ENCODE results near the gene VDR. TPM values are rescaled to one million over a fixed set of nuclear protein-coding genes. Genes with fewer than 3 reads are reported as not detected.

VDR gene
- total RNA-seq, 6 experiments from 2014 or later: 8.4 to 14.8 (median 10.1) TPM

DNA sequence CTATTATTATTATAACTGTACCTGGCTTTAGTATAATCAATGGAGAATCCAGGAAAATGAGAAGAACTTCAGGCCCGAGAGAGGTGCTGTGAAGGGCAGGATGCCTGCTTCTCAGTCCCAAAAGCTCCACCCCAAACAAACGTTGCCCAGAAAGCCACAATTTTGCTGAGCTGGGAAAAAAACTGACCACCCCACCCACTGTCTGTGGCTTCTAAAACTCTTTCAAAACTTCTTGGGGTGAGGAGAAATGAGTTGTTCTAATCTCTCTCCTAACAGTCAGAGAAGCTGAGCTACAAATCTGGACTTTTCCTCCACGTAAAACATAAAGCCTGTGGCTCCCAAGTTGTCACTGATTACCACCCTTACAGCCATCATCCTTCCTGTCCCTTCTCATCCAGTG is 13.4 kb downstream of the VDR start:
- DNase-seq: no peak
- Mint-ChIP-seq H3K27me3 (ENCODE audit: insufficient read depth) (no peaks in the 10 kb centered on the region; the same call in 1 of the 2 replicates), H3K9me3 (no peaks in the 10 kb centered on the region), H3K4me1 (ENCODE audit: low read depth) (peaks cover 13% of the 10 kb centered on the region), H3K36me3 (ENCODE audit: low read depth) (no peaks in the 10 kb centered on the region; the same call in 1 of the 2 replicates), H3K4me3 (no peak overlapping the region), H3K27ac (no peak overlapping the region; the same call in 1 of the 2 replicates)
- TF ChIP-seq, protein P1, sequence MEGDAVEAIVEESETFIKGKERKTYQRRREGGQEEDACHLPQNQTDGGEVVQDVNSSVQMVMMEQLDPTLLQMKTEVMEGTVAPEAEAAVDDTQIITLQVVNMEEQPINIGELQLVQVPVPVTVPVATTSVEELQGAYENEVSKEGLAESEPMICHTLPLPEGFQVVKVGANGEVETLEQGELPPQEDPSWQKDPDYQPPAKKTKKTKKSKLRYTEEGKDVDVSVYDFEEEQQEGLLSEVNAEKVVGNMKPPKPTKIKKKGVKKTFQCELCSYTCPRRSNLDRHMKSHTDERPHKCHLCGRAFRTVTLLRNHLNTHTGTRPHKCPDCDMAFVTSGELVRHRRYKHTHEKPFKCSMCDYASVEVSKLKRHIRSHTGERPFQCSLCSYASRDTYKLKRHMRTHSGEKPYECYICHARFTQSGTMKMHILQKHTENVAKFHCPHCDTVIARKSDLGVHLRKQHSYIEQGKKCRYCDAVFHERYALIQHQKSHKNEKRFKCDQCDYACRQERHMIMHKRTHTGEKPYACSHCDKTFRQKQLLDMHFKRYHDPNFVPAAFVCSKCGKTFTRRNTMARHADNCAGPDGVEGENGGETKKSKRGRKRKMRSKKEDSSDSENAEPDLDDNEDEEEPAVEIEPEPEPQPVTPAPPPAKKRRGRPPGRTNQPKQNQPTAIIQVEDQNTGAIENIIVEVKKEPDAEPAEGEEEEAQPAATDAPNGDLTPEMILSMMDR (IDR thresholded peaks at IDR 0.05): no peak

DNA sequence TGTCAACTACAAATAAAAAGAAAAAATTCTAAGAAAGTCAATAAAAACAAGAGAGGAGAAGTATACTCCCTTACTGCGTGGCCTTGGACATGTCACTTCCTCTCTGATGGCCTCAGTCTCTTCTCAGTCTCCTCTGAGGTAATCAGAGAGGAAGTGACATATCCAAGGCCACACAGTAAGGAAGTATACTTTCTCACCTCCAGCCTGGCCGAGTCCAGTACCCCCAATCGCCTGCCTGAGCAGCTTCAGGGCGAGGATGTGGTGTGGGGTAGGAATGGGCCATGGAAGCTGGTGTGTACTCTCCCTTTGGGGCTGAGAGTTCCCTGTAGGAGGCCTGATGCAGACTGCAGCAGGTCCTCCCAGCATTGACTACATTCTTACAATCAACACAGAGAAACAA is 15.8 kb downstream of the VDR start:
- Mint-ChIP-seq H3K4me1 (ENCODE audit: low read depth) (peaks cover 22% of the 10 kb centered on the region), H3K27ac (no peak overlapping the region), H3K9me3 (no peaks in the 10 kb centered on the region), H3K27me3 (ENCODE audit: insufficient read depth) (no peaks in the 10 kb centered on the region; the same call in 1 of the 2 replicates), H3K4me3 (no peak overlapping the region), H3K36me3 (ENCODE audit: low read depth) (no peaks in the 10 kb centered on the region; the same call in 1 of the 2 replicates)
- no peak for DNase-seq
- TF ChIP-seq, protein P1 (IDR thresholded peaks at IDR 0.05): no peak

- Mint-ChIP-seq H3K9me3 (no peaks in the 10 kb centered on the region), H3K36me3 (ENCODE audit: low read depth) (no peaks in the 10 kb centered on the region; the same call in 1 of the 2 replicates), H3K27me3 (ENCODE audit: insufficient read depth) (no peaks in the 10 kb centered on the region), H3K27ac (no peak overlapping the region), H3K4me1 (ENCODE audit: low read depth) (peaks cover 26% of the 10 kb centered on the region), H3K4me3 (no peak overlapping the region)
- TF ChIP-seq, protein P1 (IDR thresholded peaks at IDR 0.05): no peak
- DNase-seq: no peak
These were observed 16.5 kb downstream of the VDR start for GRCh38 chr12:47888153-47888819.

DNA sequence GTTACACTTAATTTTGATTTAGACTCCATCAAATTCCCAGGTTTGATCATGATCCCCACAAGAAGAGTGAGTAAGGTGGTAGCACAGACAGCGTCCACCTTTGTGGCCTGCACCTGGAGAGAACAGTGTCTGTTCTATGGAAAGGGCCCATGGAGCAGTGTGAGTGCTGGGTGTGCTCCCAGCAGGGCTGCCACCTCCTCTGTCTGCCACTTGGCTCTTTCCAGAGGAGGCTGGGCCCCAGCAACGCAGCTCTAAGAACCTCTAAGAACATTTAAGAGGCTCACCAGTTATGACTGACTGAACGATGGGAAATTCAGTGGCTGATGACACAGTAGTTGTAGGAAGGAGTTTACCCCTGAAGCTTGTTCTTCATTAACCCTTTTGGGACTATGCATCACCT is 17.3 kb downstream of the VDR start:
- no peak for DNase-seq
- Mint-ChIP-seq H3K27me3 (ENCODE audit: insufficient read depth) (no peaks in the 10 kb centered on the region), H3K27ac (no peak overlapping the region), H3K36me3 (ENCODE audit: low read depth) (no peaks in the 10 kb centered on the region; the same call in 1 of the 2 replicates), H3K9me3 (no peaks in the 10 kb centered on the region), H3K4me1 (ENCODE audit: low read depth) (peaks cover 25% of the 10 kb centered on the region), H3K4me3 (no peak overlapping the region)
- TF ChIP-seq, protein P1 (IDR thresholded peaks at IDR 0.05): no peak

DNA sequence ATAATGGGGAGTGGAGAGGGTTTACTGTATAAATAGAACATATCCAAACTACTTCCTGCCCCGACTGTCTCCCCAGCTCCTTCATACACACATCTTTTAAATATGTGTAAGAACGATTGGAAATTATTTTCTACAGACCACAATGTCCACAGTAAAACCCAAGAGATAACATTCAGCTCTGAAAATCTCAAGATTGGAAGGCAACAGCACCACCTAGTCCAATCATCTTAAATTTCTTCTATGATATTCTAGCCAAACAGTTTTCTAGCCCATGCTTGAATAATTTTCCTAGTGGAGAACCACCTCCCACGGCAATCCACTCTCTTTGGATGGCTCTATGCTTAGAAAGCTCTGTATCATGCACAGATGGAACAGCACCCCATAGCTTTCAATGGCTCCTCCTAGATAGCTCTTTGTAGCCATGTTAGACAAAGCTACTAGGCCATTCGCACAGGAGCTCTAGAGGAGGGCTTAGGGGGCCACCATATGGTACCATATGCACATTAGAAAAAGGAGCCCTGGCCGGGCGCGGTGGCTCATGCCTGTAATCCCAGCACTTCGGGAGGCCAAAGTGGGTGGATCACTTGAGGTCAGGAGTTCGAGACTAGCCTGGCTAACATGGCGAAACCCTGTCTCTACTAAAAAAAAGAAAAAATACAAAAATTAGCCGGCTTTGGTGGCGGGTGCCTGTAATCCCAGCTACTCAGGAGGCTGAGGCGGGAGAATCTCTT is 18.1 kb downstream of the VDR start:
- H3K36me3 Mint-ChIP-seq (ENCODE audit: low read depth): no peaks in the 10 kb centered on the region
- H3K27ac Mint-ChIP-seq: no peak overlapping the region
- no peak overlapping the region for H3K4me3 Mint-ChIP-seq
- TF ChIP-seq, protein P1 (IDR thresholded peaks at IDR 0.05): peak; percentile 44
- no peak for DNase-seq
- no peaks in the 10 kb centered on the region for H3K27me3 Mint-ChIP-seq (ENCODE audit: insufficient read depth)
- H3K9me3 Mint-ChIP-seq: no peaks in the 10 kb centered on the region
- peaks cover 32% of the 10 kb centered on the region for H3K4me1 Mint-ChIP-seq (ENCODE audit: low read depth)
